SKM-1 treated with dmso at 0.1 percent for 144 hours (cell line): ENCODE results near the gene ADAMTSL4.
A peak's percentile ranks its signal among the peaks of the same experiment; 100 is the strongest.
"Not testable (repeated sequence)": the region's sequence is repeated elsewhere in the genome, so short reads cannot be mapped to it uniquely, and the experiment has no call there.

ENCODE experiments used
- DNase-seq: peaks from one replicate; lab custom pipeline; 2025; ENCODE audit not compliant: unreplicated experiment; lab: John Stamatoyannopoulos, UW

The ADAMTSL4 gene

DNA sequence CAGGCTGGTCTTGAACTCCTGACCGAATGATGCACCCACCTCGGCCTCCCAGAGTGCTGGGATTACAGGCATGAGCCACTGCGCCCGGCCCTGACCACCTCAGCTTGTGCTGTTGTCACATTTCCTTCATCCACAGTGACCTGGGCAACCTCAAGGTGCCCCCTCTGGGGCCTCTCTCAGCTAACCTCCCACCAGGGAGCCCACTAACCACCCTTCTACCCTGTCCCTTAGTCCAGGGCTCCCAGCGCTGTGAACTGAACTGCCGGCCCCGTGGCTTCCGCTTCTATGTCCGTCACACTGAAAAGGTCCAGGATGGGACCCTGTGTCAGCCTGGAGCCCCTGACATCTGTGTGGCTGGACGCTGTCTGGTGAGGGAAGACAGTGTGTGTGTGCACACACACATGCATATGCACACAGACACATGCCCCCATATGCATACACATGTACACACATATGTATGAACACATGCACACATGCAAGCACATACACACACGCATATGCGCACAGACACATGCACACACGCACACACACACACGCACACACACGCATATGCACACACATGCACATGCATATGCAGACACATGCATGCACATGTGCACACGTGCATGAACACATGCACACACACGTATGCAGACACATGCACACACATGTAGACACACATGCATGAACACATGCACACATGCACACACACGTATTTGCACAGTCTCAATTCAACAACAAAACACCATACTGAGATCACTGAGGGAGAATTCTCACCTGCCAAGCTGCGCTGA is 6.2 kb downstream of the ADAMTSL4 start:
- DNase-seq: no peak

DNA sequence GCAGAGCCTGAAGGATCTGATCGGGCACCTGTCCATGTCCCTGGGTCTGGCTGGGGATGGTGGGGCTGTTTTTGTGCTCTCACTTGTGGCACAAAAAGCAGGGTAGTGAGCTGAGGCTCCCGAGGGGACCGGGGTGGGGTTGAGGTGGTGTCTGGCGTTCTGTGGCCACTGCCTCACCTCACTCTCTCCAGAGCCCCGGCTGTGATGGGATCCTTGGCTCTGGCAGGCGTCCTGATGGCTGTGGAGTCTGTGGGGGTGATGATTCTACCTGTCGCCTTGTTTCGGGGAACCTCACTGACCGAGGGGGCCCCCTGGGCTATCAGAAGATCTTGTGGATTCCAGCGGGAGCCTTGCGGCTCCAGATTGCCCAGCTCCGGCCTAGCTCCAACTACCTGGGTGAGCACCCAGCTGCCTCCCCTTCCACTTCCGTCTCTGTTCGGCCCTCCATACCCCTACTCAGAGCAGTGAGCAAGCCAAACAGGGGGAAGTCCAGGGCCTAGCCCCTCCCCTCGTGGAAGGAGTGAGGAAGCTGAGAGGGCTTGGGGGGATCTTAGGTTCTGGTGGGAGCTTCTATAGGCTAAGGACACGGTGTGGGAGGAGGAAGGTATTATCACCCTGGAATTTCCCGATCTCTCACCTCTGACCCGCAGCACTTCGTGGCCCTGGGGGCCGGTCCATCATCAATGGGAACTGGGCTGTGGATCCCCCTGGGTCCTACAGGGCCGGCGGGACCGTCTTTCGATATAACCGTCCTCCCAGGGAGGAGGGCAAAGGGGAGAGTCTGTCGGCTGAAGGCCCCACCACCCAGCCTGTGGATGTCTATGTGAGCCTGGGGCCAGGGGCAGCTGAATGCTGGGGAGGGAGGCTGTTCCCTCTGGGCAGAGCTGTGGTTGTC is 7.0 kb downstream of the ADAMTSL4 start:
- no peak for DNase-seq

GRCh38 chr1:150557065-150557600 is 7.9 kb downstream of the ADAMTSL4 start:
- no peak for DNase-seq

GRCh38 chr1:150557813-150558212 is 8.6 kb downstream of the ADAMTSL4 start:
- no peak for DNase-seq

GRCh38 chr1:150558303-150558704 is 9.1 kb downstream of the ADAMTSL4 start:
- no peak for DNase-seq

DNA sequence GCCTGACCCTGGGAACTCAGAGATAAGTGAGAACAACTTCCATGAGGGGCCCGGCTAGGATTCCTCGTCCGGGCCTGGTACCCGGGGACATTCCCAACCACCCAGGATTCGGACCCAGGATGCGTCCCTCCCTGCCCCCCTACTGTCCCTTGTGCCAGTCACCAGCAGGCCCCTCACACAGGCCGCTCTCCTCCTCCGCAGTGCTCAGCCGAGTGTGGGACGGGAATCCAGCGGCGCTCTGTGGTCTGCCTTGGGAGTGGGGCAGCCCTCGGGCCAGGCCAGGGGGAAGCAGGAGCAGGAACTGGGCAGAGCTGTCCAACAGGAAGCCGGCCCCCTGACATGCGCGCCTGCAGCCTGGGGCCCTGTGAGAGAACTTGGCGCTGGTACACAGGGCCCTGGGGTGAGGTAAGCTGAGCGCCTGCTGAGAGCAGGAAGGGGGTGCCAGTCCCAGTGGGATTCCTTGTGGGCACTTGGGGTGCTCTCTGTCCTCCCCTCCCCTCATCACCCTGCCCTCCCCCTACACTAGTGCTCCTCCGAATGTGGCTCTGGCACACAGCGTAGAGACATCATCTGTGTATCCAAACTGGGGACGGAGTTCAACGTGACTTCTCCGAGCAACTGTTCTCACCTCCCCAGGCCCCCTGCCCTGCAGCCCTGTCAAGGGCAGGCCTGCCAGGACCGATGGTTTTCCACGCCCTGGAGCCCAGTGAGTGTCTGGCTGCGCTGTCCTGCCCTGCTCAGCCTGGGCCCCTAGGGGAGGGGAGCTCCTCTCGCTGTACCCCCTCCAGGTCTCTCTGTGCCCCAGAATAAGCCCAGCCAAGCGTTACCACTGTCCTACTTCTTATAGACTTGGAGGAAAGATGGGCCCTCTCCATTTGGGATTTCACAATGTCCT is 9.8 kb downstream of the ADAMTSL4 start:
- DNase-seq: no peak

- DNase-seq: no peak
Measured at GRCh38 chr1:150559656-150560010, 10.4 kb downstream of the ADAMTSL4 start.

DNA sequence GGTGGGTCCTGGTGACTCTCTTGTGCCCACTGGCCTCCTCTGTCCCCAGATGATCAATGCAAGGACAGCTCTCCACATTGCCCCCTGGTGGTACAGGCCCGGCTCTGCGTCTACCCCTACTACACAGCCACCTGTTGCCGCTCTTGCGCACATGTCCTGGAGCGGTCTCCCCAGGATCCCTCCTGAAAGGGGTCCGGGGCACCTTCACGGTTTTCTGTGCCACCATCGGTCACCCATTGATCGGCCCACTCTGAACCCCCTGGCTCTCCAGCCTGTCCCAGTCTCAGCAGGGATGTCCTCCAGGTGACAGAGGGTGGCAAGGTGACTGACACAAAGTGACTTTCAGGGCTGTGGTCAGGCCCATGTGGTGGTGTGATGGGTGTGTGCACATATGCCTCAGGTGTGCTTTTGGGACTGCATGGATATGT is 10.8 kb downstream of the ADAMTSL4 start:
- peak; percentile 50 for DNase-seq

GRCh38 chr1:150560576-150561253 is 11.5 kb downstream of the ADAMTSL4 start:
- DNase-seq: peak; percentile 32

GRCh38 chr1:150561254-150561973 is 12.2 kb downstream of the ADAMTSL4 start:
- no peak for DNase-seq

DNA sequence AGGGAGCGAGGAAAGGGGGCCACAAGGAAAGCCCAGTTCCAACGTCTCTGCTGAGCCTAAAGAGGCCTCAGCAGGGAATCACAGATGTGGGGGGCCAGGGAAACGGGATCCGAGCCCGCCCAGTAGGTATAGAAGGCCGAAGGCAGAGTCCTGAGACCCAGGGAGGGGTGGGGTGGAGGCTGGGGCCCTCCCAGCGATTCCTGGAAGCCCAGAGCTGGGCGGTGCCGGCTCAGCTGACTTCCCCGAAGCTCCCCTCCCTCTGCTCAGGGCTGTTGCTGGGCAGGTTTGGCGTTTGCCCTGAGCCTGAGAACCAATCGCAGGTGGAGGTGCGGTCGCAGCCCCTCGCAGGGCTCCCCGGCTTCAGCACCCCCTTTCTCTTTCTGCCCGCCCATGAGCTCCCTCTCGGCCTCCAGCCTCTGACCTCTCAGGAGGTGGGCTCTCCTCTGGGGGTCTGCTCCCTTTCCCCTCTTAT is 12.8 kb downstream of the ADAMTSL4 start:
- no peak for DNase-seq

DNA sequence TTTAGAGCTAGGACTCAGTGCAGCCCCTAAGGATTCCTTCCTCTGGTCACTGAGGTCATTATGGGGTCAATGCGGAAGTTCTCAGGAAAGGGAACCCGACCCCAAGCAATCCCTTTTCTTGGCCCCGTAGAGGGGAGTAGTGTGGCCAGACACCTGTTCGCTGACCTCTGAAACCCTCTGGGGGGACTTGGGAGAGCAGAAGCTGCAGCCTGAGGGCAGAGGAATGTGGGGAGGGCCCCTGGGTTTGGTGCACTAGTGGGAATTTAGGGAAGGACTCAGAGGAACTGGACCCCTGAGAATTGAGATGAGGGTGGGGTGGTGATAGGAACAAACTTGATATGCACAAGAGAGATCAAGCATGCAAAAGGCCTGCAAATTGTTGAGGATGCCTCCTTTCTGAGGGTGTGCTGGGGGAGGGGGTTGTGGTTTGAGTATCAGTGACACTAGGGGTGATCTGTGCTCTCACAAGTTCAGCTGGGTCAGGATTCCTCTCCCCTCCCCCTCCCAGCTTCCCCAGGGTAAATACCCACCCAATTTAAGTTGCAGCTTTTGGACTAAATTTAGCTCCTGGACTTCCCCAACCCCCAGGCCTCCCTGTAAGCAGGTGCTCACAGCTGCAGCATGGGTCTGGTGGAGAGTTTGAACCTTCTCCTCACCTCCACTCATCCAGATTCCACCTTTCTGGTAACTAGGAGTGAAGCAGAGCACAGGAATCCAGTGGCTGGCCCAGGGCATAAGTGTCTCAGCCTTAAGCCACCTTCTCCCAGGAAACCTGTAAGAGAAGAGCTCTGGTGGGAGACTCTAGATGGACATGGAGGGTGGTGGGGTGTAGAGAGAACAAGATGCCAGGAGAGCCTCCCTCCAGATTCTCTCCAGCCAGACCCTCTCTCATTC is 13.5 kb downstream of the ADAMTSL4 start:
- no peak for DNase-seq

- no peak for DNase-seq
Measured at GRCh38 chr1:150563340-150564038, 14.3 kb downstream of the ADAMTSL4 start.

DNA sequence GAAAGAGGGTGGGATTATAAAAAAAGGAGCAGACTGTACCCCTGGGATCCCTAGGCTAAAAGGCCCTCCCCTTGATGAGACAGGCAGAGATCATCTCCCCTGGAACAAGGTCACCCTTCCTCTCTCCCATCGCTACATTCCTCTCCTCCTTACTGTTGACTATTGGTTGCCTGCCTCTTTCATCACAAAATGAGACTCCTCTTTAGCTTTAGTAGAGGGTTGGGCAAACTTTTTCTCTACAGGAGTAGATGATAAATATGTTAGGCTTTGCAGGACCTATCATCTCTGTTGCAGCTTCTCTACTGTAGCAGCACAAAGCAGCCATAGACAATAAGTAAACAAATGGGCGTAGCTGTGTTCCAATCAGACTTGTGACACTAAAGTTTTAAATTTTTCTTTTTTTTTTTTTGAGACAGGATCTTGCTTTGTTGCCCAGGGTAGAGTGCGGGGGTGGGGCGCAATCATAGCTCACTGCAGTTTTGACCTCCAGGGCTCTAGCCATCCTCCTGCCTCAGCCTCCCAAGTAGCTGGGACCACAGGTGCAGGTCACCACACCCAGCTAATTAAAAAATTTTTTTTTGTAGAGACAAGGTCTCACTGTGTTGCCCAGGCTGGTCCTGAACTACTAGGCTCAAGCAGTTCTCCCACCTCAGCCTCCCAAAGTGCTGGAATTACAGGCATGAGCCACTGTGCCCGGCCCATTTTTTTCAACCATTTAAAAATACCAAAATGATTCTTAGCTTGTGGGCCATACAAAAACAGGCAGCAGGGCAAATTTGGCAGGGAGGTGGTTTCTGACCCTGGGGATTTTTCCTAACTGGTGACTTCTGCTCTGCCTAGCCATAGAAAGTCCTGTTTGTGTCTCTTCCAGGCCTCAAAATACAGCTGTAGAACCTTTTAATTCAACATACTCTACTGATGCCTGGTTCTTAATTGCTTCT is 15.1 kb downstream of the ADAMTSL4 start:
- no peak for DNase-seq

DNA sequence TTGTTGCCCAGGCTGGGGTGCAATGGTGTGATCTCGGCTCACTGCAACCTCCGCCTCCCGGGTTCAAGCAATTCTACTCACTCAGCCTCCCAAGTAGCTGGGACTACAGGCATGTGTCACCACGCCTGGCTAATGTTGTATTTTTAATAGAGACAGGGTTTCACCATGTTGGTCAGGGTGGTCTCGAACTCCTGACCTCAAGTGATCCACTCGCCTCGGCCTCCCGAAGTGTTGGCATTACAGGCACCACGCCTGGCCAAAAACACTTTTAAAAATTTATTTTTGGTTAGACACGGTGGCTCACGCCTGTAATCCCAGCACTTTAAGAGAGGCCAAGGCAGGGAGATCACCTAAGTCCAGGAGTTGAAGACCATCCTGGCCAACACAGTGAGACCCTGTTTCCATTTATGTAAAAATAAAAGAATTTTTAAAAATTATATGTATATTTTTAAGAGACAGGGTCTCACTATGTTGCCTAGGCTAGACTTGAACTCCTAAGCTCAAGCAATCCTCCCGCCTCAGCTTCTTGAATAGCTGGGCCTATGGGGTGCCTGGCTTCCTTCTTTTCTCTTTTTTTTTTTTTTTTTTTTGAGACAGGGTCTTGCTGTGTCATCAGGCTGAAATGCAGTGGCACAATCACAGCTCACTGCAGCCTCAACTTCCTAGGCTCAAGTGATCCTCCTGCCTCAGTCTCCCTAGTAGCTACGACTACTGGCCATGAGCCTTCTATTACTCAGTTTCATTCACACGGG is 16.2 kb downstream of the ADAMTSL4 start:
- DNase-seq: not testable (repeated sequence)
